ENCODE data around the gene P4HA2.

The P4HA2 gene

DNA sequence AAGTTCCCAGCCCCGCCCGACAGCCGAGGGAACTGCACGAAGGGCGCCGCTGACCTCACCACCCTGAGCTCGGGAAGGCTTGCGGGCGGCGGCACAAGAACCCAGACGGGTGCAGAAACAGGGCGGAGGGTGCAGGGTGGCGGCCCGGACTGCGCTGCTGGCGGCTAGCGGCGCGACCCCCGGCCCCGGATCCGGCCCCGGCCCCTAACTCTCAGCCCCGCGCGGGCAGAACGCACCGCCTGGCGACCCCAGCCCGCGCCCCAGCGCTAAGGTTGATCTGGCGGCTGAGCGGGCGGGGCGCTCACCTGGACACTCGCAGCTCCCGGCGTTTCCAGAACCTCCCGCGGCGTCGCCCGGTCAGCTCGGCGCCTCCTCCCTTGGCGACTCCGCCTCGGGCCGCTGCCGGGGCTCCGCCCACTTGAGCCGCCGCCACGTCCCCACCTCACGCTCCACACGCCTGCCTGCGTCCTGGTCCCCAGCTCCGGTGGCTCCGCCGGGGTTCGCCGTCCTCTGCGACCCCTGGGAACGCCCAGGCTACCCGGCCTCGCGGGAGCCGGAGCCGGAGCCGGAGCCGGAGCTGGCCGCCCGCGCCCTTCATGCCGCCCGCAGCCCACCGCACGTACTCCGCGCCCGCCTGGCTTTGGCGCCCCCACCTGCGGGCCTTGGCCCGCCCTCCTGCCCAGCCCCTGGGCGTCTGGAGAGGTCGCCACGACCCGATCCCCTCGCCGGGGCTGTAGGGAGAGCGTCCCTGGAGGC lies at the start of gene P4HA2:
TSS of gene P4HA2 (minus strand) at position 369 of the 756 bp plus-strand sequence. CDS start 9,227 bp downstream, outside the sequence.
- DNase-seq = peak; percentile 36

GRCh38 chr5:132277256-132277655 lies 49.6 kb upstream of the P4HA2 start:
- no peak for DNase-seq

GRCh38 chr5:132275367-132276220 lies 47.9 kb upstream of the P4HA2 start:
- no peak for DNase-seq

DNA sequence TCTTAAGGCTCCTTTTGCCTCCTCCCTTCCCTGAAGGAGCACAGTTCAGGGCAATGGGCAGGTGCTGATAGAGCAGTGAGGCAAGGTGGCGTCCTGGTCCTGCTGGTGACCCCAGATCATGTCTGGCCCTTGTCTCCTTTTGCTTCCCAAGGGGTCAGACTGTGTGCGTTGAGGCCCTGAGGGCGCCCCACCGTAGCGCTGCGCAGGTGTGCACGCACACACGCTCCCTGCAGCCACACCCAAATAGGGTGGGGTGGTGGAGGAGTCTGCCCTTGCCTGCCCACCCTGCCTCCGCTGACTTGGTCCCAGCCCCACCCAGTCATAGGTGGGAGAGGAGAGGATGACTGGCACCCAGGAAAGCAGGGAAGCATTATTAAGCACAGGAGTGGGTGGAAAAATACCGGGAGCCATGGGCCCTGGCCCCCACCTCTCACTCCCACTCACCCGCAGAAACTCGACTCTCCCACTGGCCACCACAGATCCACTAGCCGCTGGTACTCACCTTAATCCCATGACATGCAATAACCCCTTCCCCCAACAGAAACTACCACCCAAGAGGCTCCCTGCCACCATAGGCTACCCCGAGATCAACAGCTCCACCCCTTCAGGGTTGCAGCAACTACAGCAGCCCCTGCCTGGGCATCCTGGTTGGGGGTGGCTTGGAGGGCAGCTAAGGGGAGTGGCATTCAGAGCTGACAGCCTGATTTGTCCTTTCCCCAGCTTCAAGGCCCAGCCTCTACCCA lies 46.6 kb upstream of the P4HA2 start:
- DNase-seq = no peak

- no peak for DNase-seq
Observed at GRCh38 chr5:132273631-132274030, 46.0 kb upstream of the P4HA2 start.

- DNase-seq = peak; percentile 11
Observed at GRCh38 chr5:132272311-132273210, 44.9 kb upstream of the P4HA2 start.

- DNase-seq = no peak
Observed at GRCh38 chr5:132271251-132272246, 43.9 kb upstream of the P4HA2 start.

DNA sequence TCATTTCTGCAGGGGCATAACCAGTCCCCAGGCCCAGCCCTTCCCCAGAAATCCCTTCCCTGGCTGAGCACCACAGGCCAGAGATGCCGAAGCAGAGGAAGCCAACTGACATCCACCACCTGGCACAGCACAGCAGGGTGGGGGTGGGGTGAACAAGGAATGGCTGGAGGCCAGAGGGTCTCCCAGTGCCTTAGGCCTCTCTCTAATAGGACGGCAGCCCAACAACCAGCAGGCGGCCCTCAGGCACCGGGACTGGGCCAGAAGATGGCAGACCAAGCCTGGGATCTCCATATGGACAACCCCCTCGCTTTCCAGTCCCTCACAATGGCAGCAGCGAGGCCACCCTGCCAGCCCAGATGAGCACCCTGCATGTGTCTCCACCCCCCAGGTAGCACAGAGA lies 43.1 kb upstream of the P4HA2 start:
- DNase-seq = no peak

- DNase-seq = no peak
Observed at GRCh38 chr5:132270335-132270665, 42.6 kb upstream of the P4HA2 start.

- no peak for DNase-seq
Observed at GRCh38 chr5:132269635-132270334, 42.1 kb upstream of the P4HA2 start.

DNA sequence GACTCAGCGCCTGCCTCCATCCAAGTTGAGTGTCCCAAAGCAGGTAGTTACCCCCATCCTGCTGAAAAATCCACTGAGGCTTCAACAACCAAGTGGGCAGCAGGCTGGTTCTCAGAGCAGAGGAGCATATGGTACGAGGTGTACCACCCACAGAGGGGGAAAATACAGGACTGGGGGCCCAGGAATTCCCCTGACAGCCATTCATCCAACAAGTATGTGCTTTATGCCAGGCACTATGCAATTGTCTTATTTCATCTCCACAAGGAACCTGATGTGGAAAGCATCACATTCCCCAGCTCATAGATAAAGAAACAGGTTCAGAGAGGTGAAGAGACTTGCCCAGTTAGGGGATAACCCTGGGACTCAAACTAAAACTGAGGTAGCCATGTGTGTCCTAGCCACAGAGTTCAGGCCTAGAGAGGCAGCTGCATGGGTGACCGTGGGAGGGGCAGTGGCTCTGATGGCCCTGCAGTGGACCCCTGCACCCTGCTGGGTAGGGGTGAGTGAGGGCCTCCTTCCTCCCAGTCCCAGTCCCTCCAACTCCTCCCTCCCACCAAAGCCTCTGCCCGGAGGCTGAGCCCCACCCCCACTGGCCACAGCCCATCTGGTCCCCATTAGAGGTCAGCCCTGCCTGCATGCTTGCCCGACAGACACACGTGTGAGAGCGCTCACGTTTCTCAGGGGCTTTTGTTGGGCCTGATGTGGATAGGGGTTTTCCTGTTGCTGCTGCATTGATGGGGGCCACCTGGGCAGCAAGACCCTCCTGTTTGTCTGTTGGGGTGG lies 41.3 kb upstream of the P4HA2 start:
- no peak for DNase-seq

DNA sequence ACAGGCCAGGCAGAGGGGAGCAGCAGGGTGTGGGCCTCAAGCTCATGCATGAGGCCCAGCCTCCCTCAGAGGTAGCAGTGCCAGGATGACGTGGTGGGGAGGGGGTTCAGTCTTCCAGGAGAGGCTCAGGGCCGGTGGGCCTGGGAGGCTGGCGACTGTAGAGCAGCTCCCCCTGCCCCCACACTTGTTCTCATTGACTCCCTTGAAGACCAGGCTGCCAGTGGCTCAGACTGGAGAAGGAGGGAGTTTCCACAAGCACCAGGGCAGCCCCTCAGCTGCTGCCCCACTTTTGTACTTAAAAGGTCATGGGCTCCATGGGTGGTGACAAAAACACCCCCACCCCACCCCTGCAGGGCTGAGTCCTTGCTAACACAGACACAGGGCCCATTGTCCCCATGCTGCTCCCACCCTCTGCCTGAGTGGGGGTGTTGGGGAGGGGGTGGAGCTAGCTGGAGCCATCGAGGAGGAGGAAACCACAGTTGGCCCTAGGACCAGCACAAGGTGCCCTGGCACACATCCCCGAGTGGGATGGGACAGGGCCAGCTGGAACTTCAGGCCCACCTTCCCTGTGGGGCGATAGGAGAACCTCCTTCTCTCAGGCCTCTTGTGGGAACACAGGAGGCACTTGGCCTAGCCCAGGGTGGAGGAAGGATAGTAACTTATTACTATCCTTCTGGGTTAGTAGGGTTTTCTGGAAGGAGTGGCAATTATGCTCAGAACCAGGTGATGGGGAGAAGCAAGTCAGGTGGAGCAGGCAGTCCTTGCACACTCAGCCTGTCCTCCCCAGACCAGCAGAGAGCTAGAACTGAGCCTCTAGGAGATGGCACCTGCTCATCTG lies 40.5 kb upstream of the P4HA2 start:
- no peak for DNase-seq

GRCh38 chr5:132267166-132267739 lies 39.6 kb upstream of the P4HA2 start:
- DNase-seq = no peak

DNA sequence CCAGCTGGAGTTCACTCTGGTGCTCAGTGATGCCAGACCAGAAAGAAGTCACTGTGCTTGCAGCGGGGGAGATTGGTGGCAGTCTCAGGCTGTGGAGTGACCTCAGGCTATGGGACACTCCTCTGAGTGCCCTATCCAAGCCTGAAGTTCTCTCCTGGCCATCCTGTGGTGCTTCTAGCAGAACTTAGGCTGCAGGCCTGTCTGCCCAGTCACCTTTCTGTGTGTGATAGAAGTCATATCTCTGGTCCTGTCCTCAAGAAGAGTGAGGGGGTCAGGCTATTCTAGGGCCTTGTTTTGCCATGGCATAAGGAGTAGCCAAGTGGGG lies 39.1 kb upstream of the P4HA2 start:
- DNase-seq = no peak

- DNase-seq = no peak
Observed at GRCh38 chr5:132266031-132266835, 38.6 kb upstream of the P4HA2 start.

- DNase-seq = no peak
Observed at GRCh38 chr5:132265336-132266030, 37.8 kb upstream of the P4HA2 start.
